ENCODE measurements around the gene CAMSAP1.

CAMSAP1 gene

DNA sequence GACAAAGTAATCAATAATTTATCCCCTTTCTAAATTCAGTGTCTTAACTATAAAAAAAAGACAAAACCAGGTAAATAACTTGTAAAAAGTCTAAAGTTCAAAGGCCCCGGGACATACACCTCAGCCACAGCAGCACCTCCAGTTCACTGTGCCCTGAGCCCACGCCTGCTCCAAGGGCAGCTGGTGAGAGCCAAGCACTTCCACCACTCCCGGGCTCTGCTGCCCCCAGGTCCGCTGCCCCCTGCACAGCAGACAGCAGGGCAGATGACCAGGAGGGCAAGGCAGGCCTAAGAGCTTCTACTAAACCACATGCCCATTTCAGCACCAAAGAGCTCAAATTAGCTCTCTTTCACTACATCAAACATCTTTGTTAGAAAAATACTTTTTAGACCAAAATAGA, 91.9 kb downstream of the CAMSAP1 start:
- TF ChIP-seq ZNF8 (CRISPR knock-in tag; IDR thresholded peaks at IDR 0.05) (no peak), RARB (CRISPR knock-in tag; IDR thresholded peaks at IDR 0.05) (no peak), ESRRG (CRISPR knock-in tag; IDR thresholded peaks at IDR 0.05) (no peak), SNAI2 (CRISPR knock-in tag; IDR thresholded peaks at IDR 0.05) (no peak), ZNF565 (CRISPR knock-in tag; conservative IDR thresholded peaks at IDR 0.05; ENCODE audit: low read depth) (no peak), ARNTL (CRISPR knock-in tag; IDR thresholded peaks at IDR 0.05; ENCODE audit: borderline replicate concordance, low read depth) (no peak), ZNF70 (CRISPR knock-in tag; IDR thresholded peaks at IDR 0.05) (no peak), CSDC2 (CRISPR knock-in tag; IDR thresholded peaks at IDR 0.05) (no peak), ZC3H10 (CRISPR knock-in tag; IDR thresholded peaks at IDR 0.05) (no peak), ISL1 (CRISPR knock-in tag; IDR thresholded peaks at IDR 0.05) (no peak), TCF4 (CRISPR knock-in tag; IDR thresholded peaks at IDR 0.05; ENCODE audit: borderline replicate concordance) (no peak), OSR1 (CRISPR knock-in tag; IDR thresholded peaks at IDR 0.05) (no peak), PPARA (CRISPR knock-in tag; IDR thresholded peaks at IDR 0.05; ENCODE audit: borderline replicate concordance) (no peak), GLIS3 (CRISPR knock-in tag; IDR thresholded peaks at IDR 0.05) (no peak), ZFP30 (CRISPR knock-in tag; IDR thresholded peaks at IDR 0.05) (no peak), BACH2 (CRISPR knock-in tag; IDR thresholded peaks at IDR 0.05; ENCODE audit: borderline replicate concordance) (no peak), ZFP3 (CRISPR knock-in tag; IDR thresholded peaks at IDR 0.05) (no peak)
- TF ChIP-seq, protein P1, sequence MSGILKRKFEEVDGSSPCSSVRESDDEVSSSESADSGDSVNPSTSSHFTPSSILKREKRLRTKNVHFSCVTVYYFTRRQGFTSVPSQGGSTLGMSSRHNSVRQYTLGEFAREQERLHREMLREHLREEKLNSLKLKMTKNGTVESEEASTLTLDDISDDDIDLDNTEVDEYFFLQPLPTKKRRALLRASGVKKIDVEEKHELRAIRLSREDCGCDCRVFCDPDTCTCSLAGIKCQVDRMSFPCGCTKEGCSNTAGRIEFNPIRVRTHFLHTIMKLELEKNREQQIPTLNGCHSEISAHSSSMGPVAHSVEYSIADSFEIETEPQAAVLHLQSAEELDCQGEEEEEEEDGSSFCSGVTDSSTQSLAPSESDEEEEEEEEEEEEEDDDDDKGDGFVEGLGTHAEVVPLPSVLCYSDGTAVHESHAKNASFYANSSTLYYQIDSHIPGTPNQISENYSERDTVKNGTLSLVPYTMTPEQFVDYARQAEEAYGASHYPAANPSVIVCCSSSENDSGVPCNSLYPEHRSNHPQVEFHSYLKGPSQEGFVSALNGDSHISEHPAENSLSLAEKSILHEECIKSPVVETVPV (CRISPR knock-in tag; IDR thresholded peaks at IDR 0.05): no peak
- TF ChIP-seq, protein P2, sequence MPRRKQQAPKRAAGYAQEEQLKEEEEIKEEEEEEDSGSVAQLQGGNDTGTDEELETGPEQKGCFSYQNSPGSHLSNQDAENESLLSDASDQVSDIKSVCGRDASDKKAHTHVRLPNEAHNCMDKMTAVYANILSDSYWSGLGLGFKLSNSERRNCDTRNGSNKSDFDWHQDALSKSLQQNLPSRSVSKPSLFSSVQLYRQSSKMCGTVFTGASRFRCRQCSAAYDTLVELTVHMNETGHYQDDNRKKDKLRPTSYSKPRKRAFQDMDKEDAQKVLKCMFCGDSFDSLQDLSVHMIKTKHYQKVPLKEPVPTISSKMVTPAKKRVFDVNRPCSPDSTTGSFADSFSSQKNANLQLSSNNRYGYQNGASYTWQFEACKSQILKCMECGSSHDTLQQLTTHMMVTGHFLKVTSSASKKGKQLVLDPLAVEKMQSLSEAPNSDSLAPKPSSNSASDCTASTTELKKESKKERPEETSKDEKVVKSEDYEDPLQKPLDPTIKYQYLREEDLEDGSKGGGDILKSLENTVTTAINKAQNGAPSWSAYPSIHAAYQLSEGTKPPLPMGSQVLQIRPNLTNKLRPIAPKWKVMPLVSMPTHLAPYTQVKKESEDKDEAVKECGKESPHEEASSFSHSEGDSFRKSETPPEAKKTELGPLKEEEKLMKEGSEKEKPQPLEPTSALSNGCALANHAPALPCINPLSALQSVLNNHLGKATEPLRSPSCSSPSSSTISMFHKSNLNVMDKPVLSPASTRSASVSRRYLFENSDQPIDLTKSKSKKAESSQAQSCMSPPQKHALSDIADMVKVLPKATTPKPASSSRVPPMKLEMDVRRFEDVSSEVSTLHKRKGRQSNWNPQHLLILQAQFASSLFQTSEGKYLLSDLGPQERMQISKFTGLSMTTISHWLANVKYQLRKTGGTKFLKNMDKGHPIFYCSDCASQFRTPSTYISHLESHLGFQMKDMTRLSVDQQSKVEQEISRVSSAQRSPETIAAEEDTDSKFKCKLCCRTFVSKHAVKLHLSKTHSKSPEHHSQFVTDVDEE (CRISPR knock-in tag; IDR thresholded peaks at IDR 0.05): no peak
- TF ChIP-seq, protein P3, sequence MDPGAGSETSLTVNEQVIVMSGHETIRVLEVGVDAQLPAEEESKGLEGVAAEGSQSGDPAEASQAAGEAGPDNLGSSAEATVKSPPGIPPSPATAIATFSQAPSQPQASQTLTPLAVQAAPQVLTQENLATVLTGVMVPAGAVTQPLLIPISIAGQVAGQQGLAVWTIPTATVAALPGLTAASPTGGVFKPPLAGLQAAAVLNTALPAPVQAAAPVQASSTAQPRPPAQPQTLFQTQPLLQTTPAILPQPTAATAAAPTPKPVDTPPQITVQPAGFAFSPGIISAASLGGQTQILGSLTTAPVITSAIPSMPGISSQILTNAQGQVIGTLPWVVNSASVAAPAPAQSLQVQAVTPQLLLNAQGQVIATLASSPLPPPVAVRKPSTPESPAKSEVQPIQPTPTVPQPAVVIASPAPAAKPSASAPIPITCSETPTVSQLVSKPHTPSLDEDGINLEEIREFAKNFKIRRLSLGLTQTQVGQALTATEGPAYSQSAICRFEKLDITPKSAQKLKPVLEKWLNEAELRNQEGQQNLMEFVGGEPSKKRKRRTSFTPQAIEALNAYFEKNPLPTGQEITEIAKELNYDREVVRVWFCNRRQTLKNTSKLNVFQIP (CRISPR knock-in tag; IDR thresholded peaks at IDR 0.05; ENCODE audit: borderline replicate concordance, low read depth): no peak
- ATAC-seq: no peak

DNA sequence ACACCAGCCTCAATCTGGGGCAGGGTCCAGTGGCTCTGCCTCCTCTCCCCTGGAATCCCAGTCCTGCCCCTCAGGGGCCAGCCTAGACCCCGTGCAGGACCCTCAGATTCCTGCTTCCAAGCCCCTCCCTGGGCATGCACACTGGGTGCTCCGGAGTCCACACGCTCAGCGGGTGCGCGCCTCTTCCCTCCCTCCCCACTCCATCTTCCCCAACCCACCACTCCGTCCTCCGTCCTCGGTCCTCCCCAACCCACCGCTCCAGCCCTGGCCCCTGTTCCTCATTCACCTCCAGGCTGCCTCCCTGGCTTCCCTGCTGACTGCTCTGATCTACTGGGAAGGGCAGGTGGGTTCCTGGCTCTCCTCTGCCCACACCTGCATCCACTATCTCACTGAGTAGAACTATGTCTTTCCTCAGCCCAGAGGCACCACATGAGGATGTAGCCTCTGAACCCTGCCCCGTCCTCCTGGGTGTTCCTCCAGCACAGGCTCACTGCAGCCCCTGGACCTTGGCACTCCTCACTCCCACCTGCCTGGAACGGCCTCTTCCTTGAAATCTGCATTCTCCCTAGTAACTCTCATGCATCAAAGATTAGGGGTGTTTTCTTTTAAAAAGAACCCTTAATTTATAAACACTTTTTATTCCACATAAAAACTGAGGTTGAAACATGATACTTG, 92.8 kb downstream of the CAMSAP1 start:
- TF ChIP-seq, protein P3 (CRISPR knock-in tag; IDR thresholded peaks at IDR 0.05; ENCODE audit: borderline replicate concordance, low read depth): no peak
- ATAC-seq: no peak

DNA sequence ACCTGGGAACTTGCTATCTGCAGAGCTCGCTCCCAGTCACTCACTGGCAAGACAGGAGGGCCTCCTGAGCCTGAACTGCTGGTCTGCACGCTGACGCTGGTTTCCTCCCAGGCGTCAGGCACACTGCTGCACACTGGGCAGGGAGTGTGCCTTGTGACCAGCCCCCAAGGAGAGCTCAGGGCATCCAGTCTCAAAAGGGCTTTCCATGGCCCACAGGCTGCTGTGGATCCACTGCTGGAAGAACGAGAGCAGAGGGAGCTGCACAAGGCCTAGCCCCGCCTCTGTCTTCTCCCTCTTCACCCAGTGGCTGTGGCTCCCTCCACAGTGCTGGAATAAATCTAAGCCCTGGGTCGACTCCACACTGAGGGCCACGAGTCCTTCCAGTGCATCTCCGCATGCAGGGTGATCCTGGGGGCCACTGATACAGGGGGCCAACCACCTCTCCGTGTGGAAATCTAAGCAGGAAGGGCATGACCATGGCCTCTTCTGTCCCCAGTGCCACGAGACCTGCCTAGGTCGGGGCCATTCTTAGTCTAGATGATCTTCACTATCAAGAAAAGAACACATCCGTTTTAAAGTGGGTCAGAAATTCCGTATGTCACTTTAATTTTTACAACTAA, 93.6 kb downstream of the CAMSAP1 start:
- ATAC-seq: no peak
- TF ChIP-seq ZFP30 (CRISPR knock-in tag; IDR thresholded peaks at IDR 0.05) (no peak), TOX (CRISPR knock-in tag; IDR thresholded peaks at IDR 0.05; ENCODE audit: borderline replicate concordance) (no peak), CSDC2 (CRISPR knock-in tag; IDR thresholded peaks at IDR 0.05) (no peak)
- TF ChIP-seq, protein P1 (CRISPR knock-in tag; IDR thresholded peaks at IDR 0.05): no peak

Data from SK-N-SH treated with all-trans-retinoic acid at 6 μM for 48 hours (cell line).